H1 (cell line): ENCODE data around the gene CDH9. TPM values are rescaled to one million over a fixed set of nuclear protein-coding genes. Genes with fewer than 3 reads are reported as not detected.

ENCODE experiments used
- polyA plus RNA-seq, 7 experiments: library from polyadenylated mRNA; depleted of rRNA in 3 of 7; stranded (reverse) in 5 of 7; unstranded in 2 of 7; fragments of >200 nt in 5 of 7; fragments of 200-250 nt in 2 of 7; gene quantifications; 1 replicate in 5 of 7; 2 replicates in 1 of 7; 4 replicates in 1 of 7; pipeline versions ENCODE4 v1.2.1 to v1.2.3, GENCODE V29; 2011 to 2013; ENCODE audit warnings: missing spikeins in 2 of 7, mixed read lengths in 2 of 7
- total RNA-seq: library from RNA; stranded (reverse); fragmentation: NEBNext Ultra II Directional; extraction: Animal tissue kit (Norgen Biotek cat#: 25700); gene quantifications from 2 replicates; pipeline ENCODE4 v1.2.1, GENCODE V29; 2021
- TF ChIP-seq, protein P1 (sequence below): fragments of 300-600 bp; sonication (generic); IDR thresholded peaks from 2 replicates; pipeline ENCODE4 v1.7.1; 2012; ENCODE audit warnings: low read length, moderate library complexity, mild to moderate bottlenecking, inconsistent platforms; ENCODE audit not compliant: insufficient replicate concordance

The CDH9 gene
- total and polyA plus RNA-seq, 2 of the 8 experiments (the other 6 are each of a cell fraction or from before 2014, with no cell fraction given): 0.54 to 1.0 TPM

GRCh38 chr5:26877154-26877553, 161.2 kb downstream of the CDH9 start (continued):
- TF ChIP-seq, protein P1, sequence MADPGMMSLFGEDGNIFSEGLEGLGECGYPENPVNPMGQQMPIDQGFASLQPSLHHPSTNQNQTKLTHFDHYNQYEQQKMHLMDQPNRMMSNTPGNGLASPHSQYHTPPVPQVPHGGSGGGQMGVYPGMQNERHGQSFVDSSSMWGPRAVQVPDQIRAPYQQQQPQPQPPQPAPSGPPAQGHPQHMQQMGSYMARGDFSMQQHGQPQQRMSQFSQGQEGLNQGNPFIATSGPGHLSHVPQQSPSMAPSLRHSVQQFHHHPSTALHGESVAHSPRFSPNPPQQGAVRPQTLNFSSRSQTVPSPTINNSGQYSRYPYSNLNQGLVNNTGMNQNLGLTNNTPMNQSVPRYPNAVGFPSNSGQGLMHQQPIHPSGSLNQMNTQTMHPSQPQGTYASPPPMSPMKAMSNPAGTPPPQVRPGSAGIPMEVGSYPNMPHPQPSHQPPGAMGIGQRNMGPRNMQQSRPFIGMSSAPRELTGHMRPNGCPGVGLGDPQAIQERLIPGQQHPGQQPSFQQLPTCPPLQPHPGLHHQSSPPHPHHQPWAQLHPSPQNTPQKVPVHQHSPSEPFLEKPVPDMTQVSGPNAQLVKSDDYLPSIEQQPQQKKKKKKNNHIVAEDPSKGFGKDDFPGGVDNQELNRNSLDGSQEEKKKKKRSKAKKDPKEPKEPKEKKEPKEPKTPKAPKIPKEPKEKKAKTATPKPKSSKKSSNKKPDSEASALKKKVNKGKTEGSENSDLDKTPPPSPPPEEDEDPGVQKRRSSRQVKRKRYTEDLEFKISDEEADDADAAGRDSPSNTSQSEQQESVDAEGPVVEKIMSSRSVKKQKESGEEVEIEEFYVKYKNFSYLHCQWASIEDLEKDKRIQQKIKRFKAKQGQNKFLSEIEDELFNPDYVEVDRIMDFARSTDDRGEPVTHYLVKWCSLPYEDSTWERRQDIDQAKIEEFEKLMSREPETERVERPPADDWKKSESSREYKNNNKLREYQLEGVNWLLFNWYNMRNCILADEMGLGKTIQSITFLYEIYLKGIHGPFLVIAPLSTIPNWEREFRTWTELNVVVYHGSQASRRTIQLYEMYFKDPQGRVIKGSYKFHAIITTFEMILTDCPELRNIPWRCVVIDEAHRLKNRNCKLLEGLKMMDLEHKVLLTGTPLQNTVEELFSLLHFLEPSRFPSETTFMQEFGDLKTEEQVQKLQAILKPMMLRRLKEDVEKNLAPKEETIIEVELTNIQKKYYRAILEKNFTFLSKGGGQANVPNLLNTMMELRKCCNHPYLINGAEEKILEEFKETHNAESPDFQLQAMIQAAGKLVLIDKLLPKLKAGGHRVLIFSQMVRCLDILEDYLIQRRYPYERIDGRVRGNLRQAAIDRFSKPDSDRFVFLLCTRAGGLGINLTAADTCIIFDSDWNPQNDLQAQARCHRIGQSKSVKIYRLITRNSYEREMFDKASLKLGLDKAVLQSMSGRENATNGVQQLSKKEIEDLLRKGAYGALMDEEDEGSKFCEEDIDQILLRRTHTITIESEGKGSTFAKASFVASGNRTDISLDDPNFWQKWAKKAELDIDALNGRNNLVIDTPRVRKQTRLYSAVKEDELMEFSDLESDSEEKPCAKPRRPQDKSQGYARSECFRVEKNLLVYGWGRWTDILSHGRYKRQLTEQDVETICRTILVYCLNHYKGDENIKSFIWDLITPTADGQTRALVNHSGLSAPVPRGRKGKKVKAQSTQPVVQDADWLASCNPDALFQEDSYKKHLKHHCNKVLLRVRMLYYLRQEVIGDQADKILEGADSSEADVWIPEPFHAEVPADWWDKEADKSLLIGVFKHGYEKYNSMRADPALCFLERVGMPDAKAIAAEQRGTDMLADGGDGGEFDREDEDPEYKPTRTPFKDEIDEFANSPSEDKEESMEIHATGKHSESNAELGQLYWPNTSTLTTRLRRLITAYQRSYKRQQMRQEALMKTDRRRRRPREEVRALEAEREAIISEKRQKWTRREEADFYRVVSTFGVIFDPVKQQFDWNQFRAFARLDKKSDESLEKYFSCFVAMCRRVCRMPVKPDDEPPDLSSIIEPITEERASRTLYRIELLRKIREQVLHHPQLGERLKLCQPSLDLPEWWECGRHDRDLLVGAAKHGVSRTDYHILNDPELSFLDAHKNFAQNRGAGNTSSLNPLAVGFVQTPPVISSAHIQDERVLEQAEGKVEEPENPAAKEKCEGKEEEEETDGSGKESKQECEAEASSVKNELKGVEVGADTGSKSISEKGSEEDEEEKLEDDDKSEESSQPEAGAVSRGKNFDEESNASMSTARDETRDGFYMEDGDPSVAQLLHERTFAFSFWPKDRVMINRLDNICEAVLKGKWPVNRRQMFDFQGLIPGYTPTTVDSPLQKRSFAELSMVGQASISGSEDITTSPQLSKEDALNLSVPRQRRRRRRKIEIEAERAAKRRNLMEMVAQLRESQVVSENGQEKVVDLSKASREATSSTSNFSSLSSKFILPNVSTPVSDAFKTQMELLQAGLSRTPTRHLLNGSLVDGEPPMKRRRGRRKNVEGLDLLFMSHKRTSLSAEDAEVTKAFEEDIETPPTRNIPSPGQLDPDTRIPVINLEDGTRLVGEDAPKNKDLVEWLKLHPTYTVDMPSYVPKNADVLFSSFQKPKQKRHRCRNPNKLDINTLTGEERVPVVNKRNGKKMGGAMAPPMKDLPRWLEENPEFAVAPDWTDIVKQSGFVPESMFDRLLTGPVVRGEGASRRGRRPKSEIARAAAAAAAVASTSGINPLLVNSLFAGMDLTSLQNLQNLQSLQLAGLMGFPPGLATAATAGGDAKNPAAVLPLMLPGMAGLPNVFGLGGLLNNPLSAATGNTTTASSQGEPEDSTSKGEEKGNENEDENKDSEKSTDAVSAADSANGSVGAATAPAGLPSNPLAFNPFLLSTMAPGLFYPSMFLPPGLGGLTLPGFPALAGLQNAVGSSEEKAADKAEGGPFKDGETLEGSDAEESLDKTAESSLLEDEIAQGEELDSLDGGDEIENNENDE: no peak
